Subcutaneous adipose tissue (tissue), 4 donors: ENCODE data around the gene PEAK3. TPM values are rescaled to one million over a fixed set of nuclear protein-coding genes. Genes with fewer than 3 reads are reported as not detected.

Experiments used
- total RNA-seq, 4 donors: library from RNA; depleted of rRNA; stranded (reverse); fragments of >200 nt; gene quantifications; one replicate each; pipeline ENCODE4 v1.1.0, GENCODE V29; 2016
- TF ChIP-seq, protein P1 (sequence below): fragments of 450-650 bp; IDR thresholded peaks from one replicate; pipeline ENCODE4 v1.5.1; 2016; ENCODE audit warnings: low read depth, mild to moderate bottlenecking, control low read depth, antibody characterized with exemption, moderate library complexity

The PEAK3 gene
- total RNA-seq, 4 donors from 2014 or later, result 0.68 to 0.88 (median 0.75) TPM; not detected in 1

DNA sequence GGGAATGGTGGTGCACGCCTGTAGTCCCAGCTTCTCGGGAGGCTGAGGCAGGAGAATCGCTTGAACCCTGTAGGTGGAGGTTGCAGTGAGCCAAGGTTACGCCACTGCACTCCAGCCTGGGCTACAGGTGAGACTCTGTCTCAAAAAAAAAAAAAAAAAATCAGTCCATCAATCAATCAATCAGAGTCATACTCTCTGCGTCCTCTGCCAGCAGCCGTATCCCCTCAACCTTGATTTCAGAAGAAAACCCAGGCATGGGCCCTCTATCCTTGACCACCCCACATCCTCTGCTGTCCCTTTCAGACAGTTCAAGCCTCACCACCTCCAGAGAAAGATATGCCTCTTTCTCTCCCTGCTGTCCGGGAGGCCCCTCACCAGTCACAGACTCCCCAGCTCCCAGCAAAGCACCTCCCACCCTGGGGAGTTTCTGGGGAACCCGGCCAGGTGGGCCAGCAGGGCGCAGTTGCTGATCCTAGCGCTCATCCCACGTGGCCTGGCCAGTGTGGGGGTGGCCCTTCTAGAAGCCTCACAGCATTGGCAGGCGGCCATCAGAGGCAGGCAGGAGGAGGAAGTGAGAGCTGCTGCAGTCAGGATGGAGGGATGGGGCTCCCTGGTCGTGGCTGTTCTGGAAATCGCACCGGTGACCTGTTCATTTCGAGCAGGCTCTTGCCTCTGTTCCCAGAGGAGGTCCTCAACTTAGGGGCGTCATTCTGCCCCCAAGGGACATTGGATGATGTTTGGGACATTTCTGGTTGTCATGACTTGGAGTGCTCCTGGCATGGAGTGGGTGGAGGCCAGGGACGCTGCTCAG, 15.6 kb downstream of the PEAK3 start:
- TF ChIP-seq, protein P1, sequence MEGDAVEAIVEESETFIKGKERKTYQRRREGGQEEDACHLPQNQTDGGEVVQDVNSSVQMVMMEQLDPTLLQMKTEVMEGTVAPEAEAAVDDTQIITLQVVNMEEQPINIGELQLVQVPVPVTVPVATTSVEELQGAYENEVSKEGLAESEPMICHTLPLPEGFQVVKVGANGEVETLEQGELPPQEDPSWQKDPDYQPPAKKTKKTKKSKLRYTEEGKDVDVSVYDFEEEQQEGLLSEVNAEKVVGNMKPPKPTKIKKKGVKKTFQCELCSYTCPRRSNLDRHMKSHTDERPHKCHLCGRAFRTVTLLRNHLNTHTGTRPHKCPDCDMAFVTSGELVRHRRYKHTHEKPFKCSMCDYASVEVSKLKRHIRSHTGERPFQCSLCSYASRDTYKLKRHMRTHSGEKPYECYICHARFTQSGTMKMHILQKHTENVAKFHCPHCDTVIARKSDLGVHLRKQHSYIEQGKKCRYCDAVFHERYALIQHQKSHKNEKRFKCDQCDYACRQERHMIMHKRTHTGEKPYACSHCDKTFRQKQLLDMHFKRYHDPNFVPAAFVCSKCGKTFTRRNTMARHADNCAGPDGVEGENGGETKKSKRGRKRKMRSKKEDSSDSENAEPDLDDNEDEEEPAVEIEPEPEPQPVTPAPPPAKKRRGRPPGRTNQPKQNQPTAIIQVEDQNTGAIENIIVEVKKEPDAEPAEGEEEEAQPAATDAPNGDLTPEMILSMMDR, result no peak

DNA sequence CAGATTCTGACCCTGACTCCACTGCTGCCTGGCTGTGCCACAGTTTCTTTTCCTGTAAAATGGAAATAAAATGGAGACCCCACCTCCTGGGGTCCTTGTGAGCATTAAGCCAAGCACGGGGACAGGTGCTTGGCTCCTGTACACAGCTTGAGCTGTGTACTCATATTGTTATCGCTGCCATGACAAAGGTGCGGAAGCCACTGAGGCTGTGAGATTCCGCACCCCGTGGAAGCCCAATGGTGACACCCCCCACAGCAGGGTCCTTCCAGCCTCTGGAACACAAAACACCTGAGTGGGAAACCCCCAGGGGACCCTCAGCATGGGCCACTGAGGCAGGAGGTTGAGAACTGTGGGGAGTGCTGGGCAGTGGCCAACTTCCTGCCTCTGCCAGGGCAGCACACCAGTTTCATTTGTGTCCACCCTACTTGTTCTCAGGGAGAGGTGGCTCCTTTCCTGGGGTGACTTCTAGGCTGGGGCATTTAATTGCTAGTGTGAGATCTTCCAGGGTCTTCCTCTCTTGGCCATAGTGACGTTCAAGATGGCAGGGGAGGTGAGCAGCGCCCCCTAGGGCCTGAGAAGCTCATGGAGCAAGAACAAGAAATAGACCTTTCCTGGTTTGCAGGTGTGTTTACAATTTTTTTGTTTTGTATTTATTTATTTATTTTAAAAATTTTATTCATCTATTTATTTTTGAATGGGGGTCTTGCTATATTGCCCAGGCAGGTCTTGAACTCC, 20.4 kb downstream of the PEAK3 start:
- TF ChIP-seq, protein P1, result no peak

DNA sequence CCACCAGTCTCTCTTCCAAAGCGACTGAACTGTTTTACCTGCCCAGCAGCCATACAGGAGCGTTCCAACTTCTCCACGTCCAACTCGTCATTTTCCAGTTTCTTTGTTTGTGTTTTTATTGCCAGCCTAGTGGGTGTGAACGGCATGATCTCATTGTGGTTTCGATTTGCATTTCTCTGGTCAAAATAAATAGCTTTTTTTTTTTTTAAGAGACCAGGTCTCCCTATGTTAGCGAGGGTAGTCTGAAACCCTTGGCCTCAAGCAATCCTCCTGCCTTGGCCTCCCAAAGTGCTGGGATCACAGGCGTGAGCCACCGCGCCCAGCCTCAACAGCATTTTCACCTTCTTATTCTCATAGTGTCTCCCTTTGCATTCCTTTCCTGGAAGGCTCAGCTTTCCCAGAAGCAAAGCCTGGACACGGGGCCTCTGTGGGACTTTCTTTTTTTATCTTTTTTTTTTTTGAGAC, 21.6 kb downstream of the PEAK3 start:
- TF ChIP-seq, protein P1, result no peak

DNA sequence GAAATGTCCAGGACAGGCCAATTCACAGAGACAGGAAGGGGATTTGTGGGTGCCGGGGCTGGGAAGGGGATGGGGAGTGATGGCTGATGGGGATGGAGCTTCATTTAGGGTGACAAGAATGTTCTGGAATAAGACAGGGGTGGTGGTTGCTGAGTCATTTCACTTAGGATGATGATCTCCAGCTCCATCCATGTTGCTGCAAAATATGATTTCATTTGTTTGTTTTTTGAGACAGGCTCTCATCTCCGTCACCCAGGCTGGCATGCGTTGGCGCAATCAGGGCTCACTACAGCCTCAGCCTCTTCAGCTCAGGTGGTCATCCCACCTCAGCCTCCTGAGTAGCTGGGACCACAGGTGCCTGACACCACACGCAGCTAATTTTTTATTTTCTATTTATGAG, 22.6 kb downstream of the PEAK3 start:
- TF ChIP-seq, protein P1, result no peak

DNA sequence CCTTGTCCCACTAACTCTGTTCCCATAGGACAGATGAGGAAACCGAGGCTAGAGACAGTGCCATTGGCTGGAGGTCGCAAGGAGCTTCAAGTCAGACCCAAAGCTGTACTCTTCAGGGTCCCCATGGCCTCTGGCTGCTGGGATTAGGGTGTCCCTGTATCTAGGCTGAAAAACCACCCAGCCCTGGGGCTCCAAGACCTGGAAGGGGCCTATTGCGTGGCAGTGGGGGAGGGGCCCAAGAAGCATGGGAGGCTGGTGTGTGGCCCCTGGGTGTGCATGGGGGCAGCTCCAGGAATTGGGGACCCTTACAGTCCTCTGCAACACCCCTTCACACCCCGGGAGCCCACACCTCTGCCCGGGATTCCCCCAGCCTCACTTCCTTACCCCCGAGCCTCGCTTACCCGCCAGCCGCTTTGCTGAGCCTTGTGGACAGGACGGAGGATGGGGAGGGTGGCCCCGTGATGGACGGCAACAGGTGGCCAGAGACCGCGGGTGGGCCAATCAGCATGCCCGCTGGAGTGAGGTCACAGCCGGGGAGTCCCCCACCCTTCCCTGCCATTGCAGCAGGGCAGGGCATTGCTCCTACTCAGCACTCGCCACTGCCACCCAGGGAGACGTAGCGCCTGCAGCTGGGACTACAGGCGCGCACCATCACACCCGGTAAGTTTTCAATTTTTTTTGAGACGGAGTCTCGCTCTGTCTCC, 25.8 kb downstream of the PEAK3 start, which contains the start of gene JSRP1:
Gene JSRP1, minus strand, starts transcription at position 436 of the 704 bp plus-strand sequence. CDS start 1,103 bp downstream, outside the sequence.
- TF ChIP-seq, protein P1, result no peak

DNA sequence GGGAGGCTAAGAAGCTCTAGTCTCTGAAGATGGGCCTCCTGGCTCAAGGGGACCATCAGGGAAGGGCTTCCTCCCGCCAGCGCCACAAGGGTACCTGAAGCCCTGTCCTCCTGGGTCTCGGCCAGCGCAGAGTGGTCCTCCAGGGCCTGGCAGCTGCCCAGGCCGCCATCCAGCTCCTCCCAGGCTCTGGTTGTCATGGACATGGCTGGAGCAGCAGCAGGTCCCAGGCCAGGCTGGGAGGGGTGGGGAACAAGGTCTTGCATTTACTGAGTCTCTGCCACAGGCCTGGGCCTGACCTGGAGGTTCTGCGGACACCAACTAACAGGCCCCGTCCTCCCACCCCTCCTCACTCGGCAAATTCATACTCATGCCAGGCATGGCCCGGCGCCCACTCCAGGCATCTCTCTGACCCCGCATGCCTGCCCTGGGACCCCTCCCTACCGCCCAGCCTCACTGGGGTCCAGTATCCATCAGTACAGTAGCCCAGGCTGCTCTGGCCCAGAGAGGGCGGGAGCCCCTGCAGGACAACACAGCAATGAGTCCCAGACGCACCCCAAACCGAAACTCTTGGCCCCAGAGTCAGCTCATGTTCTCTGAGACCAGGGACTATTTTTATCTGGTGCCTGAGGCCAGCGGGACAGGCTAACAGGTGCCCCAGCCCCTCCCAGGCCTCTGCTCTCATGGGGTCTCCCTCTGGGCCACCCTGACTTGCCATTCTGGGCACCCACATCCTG, 26.7 kb downstream of the PEAK3 start:
- TF ChIP-seq, protein P1, result no peak
